Body of pancreas (tissue), 4 donors: ENCODE results near the gene PTPN14. TPM values are rescaled to one million over a fixed set of nuclear protein-coding genes. Genes with fewer than 3 reads are reported as not detected.

Source experiments
- ATAC-seq: fragments of 150-250 bp; one replicate; pipeline ENCODE4 v1.9.1; 2016
- DNase-seq, 4 donors: peaks; one replicate each; pipeline ENCODE4 v3.0.0-alpha.2; 2019
- H3K27ac ChIP-seq, 4 donors: fragments of 200-600 bp; sonication (generic); 1 replicate in 3 of 4; 2 replicates in 1 of 4; pipeline versions ENCODE4 v1.5.1 to v1.6.1; 2016 to 2019; ENCODE audit warnings: mild to moderate bottlenecking in 1 of 4, mixed read lengths in 1 of 4, moderate library complexity in 1 of 4
- H3K27me3 ChIP-seq, 2 donors: fragments of 200-600 bp; sonication (generic); one replicate each; pipeline ENCODE4 v1.6.0; 2016; ENCODE audit warnings: mild to moderate bottlenecking in 1 of 2
- H3K36me3 ChIP-seq, 2 donors: fragments of 200-600 bp; sonication (generic); replicated peaks in 1 of 2; 2 replicates each; pipeline ENCODE4 v1.5.1; 2016; ENCODE audit warnings: low read depth in 2 of 2; ENCODE audit not compliant: insufficient read depth in 1 of 2
- H3K4me1 ChIP-seq: fragments of 200-600 bp; sonication (generic); one replicate; pipeline ENCODE4 v1.6.0; 2016
- H3K4me3 ChIP-seq, 2 donors: fragments of 200-600 bp; sonication (generic); 1 replicate in 1 of 2; 2 replicates in 1 of 2; pipeline ENCODE4 v1.5.1; 2016 to 2019
- H3K9me3 ChIP-seq, 3 donors: fragments of 200-600 bp; sonication (generic); 1 replicate in 2 of 3; 2 replicates in 1 of 3; pipeline ENCODE4 v1.5.1; 2016
- CTCF ChIP-seq, 7 experiments: fragments of 450-650 bp in 4 of 7; fragments of 200-600 bp in 3 of 7; sonication (generic) in 3 of 7; IDR thresholded peaks; one replicate each; pipeline ENCODE4 v1.5.1; 2016 to 2019; ENCODE audit warnings: antibody characterized with exemption in 7 of 7
- POLR2A ChIP-seq, 3 donors: fragments of 450-650 bp; IDR thresholded peaks; one replicate each; pipeline ENCODE4 v1.6.1; 2016; ENCODE audit warnings: antibody characterized with exemption in 3 of 3, mild to moderate bottlenecking in 2 of 3
- WGBS, 2 donors: methylation state at CpG; one replicate each; pipeline ENCODE4 v1.1.5; 2017; 5-methylcytosine and 5-hydroxymethylcytosine counted together
- intact Hi-C: fragments of 100-400 bp; cut with DNase I; formaldehyde crosslinking; loops from one replicate; pipeline ENCODE4 v1.15.1; 2023
- total RNA-seq, 2 donors: library from RNA; depleted of rRNA; stranded (reverse); fragments of >200 nt; gene quantifications; one replicate each; pipeline ENCODE4 v1.1.0, GENCODE V29; 2016

PTPN14 gene
- total RNA-seq, 2 donors from 2014 or later = 10.5 to 18.7 TPM

GRCh38 chr1:214506972-214507431 lies 44.4 kb downstream of the PTPN14 start:
- DNase-seq (peak; percentile 47 to 68 (median 63)), ATAC-seq (peak; percentile 84)
- H3K36me3 ChIP-seq = no peaks in the 10 kb centered on the region
- peak overlapping the region in 3 of 4 donors; percentile 2 to 41 (median 36) for H3K27ac ChIP-seq
- no peak overlapping the region for H3K4me3 ChIP-seq
- peaks cover 34% of the 10 kb centered on the region for H3K4me1 ChIP-seq
- intact Hi-C loops = no loop called here
- no peaks in the 10 kb centered on the region for H3K27me3 ChIP-seq
- 9 to 13% methylated on average over 2 of the region's 2 CpGs for WGBS, 2 donors
- TF ChIP-seq CTCF (IDR thresholded peaks at IDR 0.05) (no peak), POLR2A (IDR thresholded peaks at IDR 0.05) (no peak)
- H3K9me3 ChIP-seq = no peaks in the 10 kb centered on the region

- ATAC-seq (peak; percentile 22), DNase-seq (peak in 3 of 4 donors; percentile 16 to 46 (median 38))
- Histone ChIP-seq H3K4me1 (peaks cover 34% of the 10 kb centered on the region), H3K36me3 (no peaks in the 10 kb centered on the region), H3K4me3 (no peak overlapping the region), H3K27ac (no peak overlapping the region), H3K9me3 (no peaks in the 10 kb centered on the region), H3K27me3 (no peaks in the 10 kb centered on the region)
- WGBS, 2 donors = 29% methylated on average over 7 to 8 of the region's 8 CpGs
- TF ChIP-seq CTCF (IDR thresholded peaks at IDR 0.05) (peak in 2 of 7 experiments; percentile 18 to 33), POLR2A (IDR thresholded peaks at IDR 0.05) (no peak)
- intact Hi-C loops = no loop called here
Measured at GRCh38 chr1:214505134-214505533, 46.3 kb downstream of the PTPN14 start.

GRCh38 chr1:214504330-214504729 lies 47.1 kb downstream of the PTPN14 start:
- Histone ChIP-seq H3K27ac (peak overlapping the region in 1 of 4 donors; percentile 35), H3K9me3 (no peaks in the 10 kb centered on the region), H3K27me3 (no peaks in the 10 kb centered on the region), H3K4me3 (no peak overlapping the region), H3K4me1 (peaks cover 34% of the 10 kb centered on the region), H3K36me3 (no peaks in the 10 kb centered on the region)
- 93 to 94% methylated on average over 5 of the region's 5 CpGs for WGBS, 2 donors
- DNase-seq = no peak
- intact Hi-C loops = no loop called here
- no peak for ATAC-seq
- TF ChIP-seq CTCF (IDR thresholded peaks at IDR 0.05) (no peak), POLR2A (IDR thresholded peaks at IDR 0.05) (no peak)

GRCh38 chr1:214503553-214503952 lies 47.8 kb downstream of the PTPN14 start:
- Histone ChIP-seq H3K27ac (no peak overlapping the region), H3K4me3 (no peak overlapping the region), H3K4me1 (peaks cover 34% of the 10 kb centered on the region), H3K27me3 (no peaks in the 10 kb centered on the region), H3K36me3 (no peaks in the 10 kb centered on the region), H3K9me3 (no peaks in the 10 kb centered on the region)
- no peak for ATAC-seq
- 74 to 77% methylated on average over 4 of the region's 4 CpGs for whole genome bisulfite sequencing, 2 donors
- intact Hi-C loops = no loop called here
- TF ChIP-seq POLR2A (IDR thresholded peaks at IDR 0.05) (no peak), CTCF (IDR thresholded peaks at IDR 0.05) (no peak)
- no peak for DNase-seq

- 80% methylated on average over 4 of the region's 4 CpGs for WGBS, 2 donors
- Histone ChIP-seq H3K9me3 (no peaks in the 10 kb centered on the region), H3K4me3 (no peak overlapping the region), H3K36me3 (no peaks in the 10 kb centered on the region), H3K4me1 (peaks cover 15% of the 10 kb centered on the region), H3K27me3 (no peaks in the 10 kb centered on the region), H3K27ac (no peak overlapping the region)
- intact Hi-C loops = no loop called here
- DNase-seq = no peak
- no peak for TF ChIP-seq POLR2A (IDR thresholded peaks at IDR 0.05)
- no peak for TF ChIP-seq CTCF (IDR thresholded peaks at IDR 0.05)
- no peak for ATAC-seq
Measured at GRCh38 chr1:214500340-214501055, 50.9 kb downstream of the PTPN14 start.
